NB4 (cell line): ENCODE measurements around the gene EPPIN.
"Not testable (repeated sequence)": the region's sequence is repeated elsewhere in the genome, so short reads cannot be mapped to it uniquely, and the experiment has no call there.

Experiments used
- POLR2A ChIP-seq: IDR thresholded peaks from 2 replicates; pipeline ENCODE4 v1.6.1; 2011; ENCODE audit warnings: mild to moderate bottlenecking; ENCODE audit not compliant: insufficient read length; ENCODE audit errors: extremely low read depth
- TF ChIP-seq, protein P1 (sequence below): IDR thresholded peaks from one replicate; pipeline ENCODE4 v1.5.1; 2012; ENCODE audit warnings: low read depth, low read length

- TF ChIP-seq, protein P1, sequence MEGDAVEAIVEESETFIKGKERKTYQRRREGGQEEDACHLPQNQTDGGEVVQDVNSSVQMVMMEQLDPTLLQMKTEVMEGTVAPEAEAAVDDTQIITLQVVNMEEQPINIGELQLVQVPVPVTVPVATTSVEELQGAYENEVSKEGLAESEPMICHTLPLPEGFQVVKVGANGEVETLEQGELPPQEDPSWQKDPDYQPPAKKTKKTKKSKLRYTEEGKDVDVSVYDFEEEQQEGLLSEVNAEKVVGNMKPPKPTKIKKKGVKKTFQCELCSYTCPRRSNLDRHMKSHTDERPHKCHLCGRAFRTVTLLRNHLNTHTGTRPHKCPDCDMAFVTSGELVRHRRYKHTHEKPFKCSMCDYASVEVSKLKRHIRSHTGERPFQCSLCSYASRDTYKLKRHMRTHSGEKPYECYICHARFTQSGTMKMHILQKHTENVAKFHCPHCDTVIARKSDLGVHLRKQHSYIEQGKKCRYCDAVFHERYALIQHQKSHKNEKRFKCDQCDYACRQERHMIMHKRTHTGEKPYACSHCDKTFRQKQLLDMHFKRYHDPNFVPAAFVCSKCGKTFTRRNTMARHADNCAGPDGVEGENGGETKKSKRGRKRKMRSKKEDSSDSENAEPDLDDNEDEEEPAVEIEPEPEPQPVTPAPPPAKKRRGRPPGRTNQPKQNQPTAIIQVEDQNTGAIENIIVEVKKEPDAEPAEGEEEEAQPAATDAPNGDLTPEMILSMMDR: not testable (repeated sequence)
- TF ChIP-seq POLR2A: not testable (repeated sequence)
These were observed 38.8 kb upstream of the EPPIN start for GRCh38 chr20:45585986-45586385.
